Natural killer cell treated with Interleukin-12 subunit alpha and Interleukin-12 subunit beta and Interleukin-15 and Interleukin-18, amount 100 ng/mL, for 72 hours (primary cell): ENCODE data around the gene GPAT3. TPM values are rescaled to one million over a fixed set of nuclear protein-coding genes. Genes with fewer than 3 reads are reported as not detected.
A peak's percentile ranks its signal among the peaks of the same experiment; 100 is the strongest.
"Not testable (repeated sequence)": the region's sequence is repeated elsewhere in the genome, so short reads cannot be mapped to it uniquely, and the experiment has no call there.

ENCODE experiments used
- ATAC-seq, 2 donors: fragments of 150-1000 bp; cut with Tn5 transposase in 1 of 2; sonication (Bioruptor Pico), chemical (Tn5 transposase) in 1 of 2; 2 replicates each; pipeline ENCODE4 v1.10.0; 2021
- DNase-seq: peaks from one replicate; pipeline ENCODE4 v3.0.0; 2022; ENCODE audit warnings: low spot score
- H3K27ac Mint-ChIP-seq, 2 donors: 1 replicate in 1 of 2; 2 replicates in 1 of 2; pipeline ENCODE4 v1.8.0; 2022; ENCODE audit warnings: mixed read lengths in 2 of 2, mild to moderate bottlenecking in 1 of 2, moderate library complexity in 1 of 2
- H3K27me3 Mint-ChIP-seq, 2 donors: 1 replicate in 1 of 2; 2 replicates in 1 of 2; pipeline ENCODE4 v1.8.0; 2022; ENCODE audit warnings: mixed read lengths in 2 of 2
- H3K36me3 Mint-ChIP-seq: one replicate; pipeline ENCODE4 v1.8.0; 2022; ENCODE audit warnings: mixed read lengths
- H3K4me1 Mint-ChIP-seq, 2 donors: 1 replicate in 1 of 2; 2 replicates in 1 of 2; pipeline ENCODE4 v1.8.0; 2022; ENCODE audit warnings: low read depth in 2 of 2, mixed read lengths in 2 of 2, mild to moderate bottlenecking in 1 of 2
- H3K4me3 Mint-ChIP-seq: one replicate; pipeline ENCODE4 v1.8.0; 2022; ENCODE audit warnings: mixed read lengths
- H3K9me3 Mint-ChIP-seq: 2 replicates; pipeline ENCODE4 v1.8.0; 2022; ENCODE audit warnings: mixed read lengths
- total RNA-seq, 2 donors: library from RNA; stranded (reverse); gene quantifications; one replicate each; pipeline ENCODE4 v1.2.3, GENCODE V29; 2022

GPAT3 gene
- total RNA-seq, 2 donors from 2014 or later, result 0.93 to 2.1 TPM

- DNase-seq, result no peak
- Mint-ChIP-seq H3K27me3 (peaks cover 0 to 11% of the 10 kb centered on the region in 2 donors), H3K27ac (peak overlapping the region in 1 of 2 donors; percentile 13), H3K36me3 (no peaks in the 10 kb centered on the region), H3K4me1 (peaks cover 5 to 13% of the 10 kb centered on the region in 2 donors), H3K9me3 (no peaks in the 10 kb centered on the region), H3K4me3 (peak overlapping the region; percentile 42)
- peak in 1 of 2 donors; percentile 43 for ATAC-seq
Observed at GRCh38 chr4:83558680-83559079, 22.8 kb downstream of the GPAT3 start.

GRCh38 chr4:83560523-83560922, 24.6 kb downstream of the GPAT3 start:
- Mint-ChIP-seq H3K9me3 (no peaks in the 10 kb centered on the region), H3K27me3 (peaks cover 0 to 8% of the 10 kb centered on the region in 2 donors), H3K27ac (no peak overlapping the region), H3K4me3 (no peak overlapping the region), H3K36me3 (no peaks in the 10 kb centered on the region), H3K4me1 (peaks cover 5 to 7% of the 10 kb centered on the region in 2 donors)
- no peak for ATAC-seq
- DNase-seq, result no peak

GRCh38 chr4:83561381-83561780, 25.5 kb downstream of the GPAT3 start:
- peak; percentile 61 to 81 for ATAC-seq
- Mint-ChIP-seq H3K27me3 (peaks cover 0 to 8% of the 10 kb centered on the region in 2 donors), H3K4me3 (no peak overlapping the region), H3K27ac (no peak overlapping the region), H3K36me3 (no peaks in the 10 kb centered on the region), H3K4me1 (peaks cover 5 to 7% of the 10 kb centered on the region in 2 donors), H3K9me3 (no peaks in the 10 kb centered on the region)
- DNase-seq, result no peak

GRCh38 chr4:83563998-83564397, 28.1 kb downstream of the GPAT3 start:
- DNase-seq (no peak), ATAC-seq (no peak)
- H3K4me1 Mint-ChIP-seq, result no peaks in the 10 kb centered on the region
- no peaks in the 10 kb centered on the region for H3K36me3 Mint-ChIP-seq
- no peak overlapping the region for H3K4me3 Mint-ChIP-seq
- no peaks in the 10 kb centered on the region for H3K9me3 Mint-ChIP-seq
- H3K27me3 Mint-ChIP-seq, result peaks cover 2 to 6% of the 10 kb centered on the region in 2 donors
- H3K27ac Mint-ChIP-seq, result no peak overlapping the region

- Mint-ChIP-seq H3K4me3 (no peak overlapping the region), H3K27me3 (peaks cover 0 to 6% of the 10 kb centered on the region in 2 donors), H3K9me3 (no peaks in the 10 kb centered on the region), H3K27ac (no peak overlapping the region), H3K4me1 (no peaks in the 10 kb centered on the region), H3K36me3 (no peaks in the 10 kb centered on the region)
- ATAC-seq, result no peak
- DNase-seq, result no peak
Observed at GRCh38 chr4:83568062-83568461, 32.2 kb downstream of the GPAT3 start.

GRCh38 chr4:83569429-83569828, 33.5 kb downstream of the GPAT3 start:
- Mint-ChIP-seq H3K36me3 (no peaks in the 10 kb centered on the region), H3K27ac (no peak overlapping the region), H3K4me1 (no peaks in the 10 kb centered on the region), H3K27me3 (peaks cover 0 to 6% of the 10 kb centered on the region in 2 donors), H3K9me3 (no peaks in the 10 kb centered on the region), H3K4me3 (no peak overlapping the region)
- DNase-seq (no peak), ATAC-seq (no peak)

GRCh38 chr4:83569987-83570386, 34.1 kb downstream of the GPAT3 start:
- H3K4me1 Mint-ChIP-seq, result no peaks in the 10 kb centered on the region
- no peak overlapping the region for H3K27ac Mint-ChIP-seq
- ATAC-seq, result no peak
- no peaks in the 10 kb centered on the region for H3K9me3 Mint-ChIP-seq
- no peak overlapping the region for H3K4me3 Mint-ChIP-seq
- peaks cover 0 to 6% of the 10 kb centered on the region in 2 donors for H3K27me3 Mint-ChIP-seq
- no peaks in the 10 kb centered on the region for H3K36me3 Mint-ChIP-seq
- no peak for DNase-seq

GRCh38 chr4:83572848-83573247, 36.9 kb downstream of the GPAT3 start:
- Mint-ChIP-seq H3K4me1 (no peaks in the 10 kb centered on the region), H3K27me3 (no peaks in the 10 kb centered on the region), H3K36me3 (no peaks in the 10 kb centered on the region), H3K27ac (no peak overlapping the region), H3K9me3 (no peaks in the 10 kb centered on the region), H3K4me3 (no peak overlapping the region)
- ATAC-seq, result no peak
- DNase-seq, result no peak

GRCh38 chr4:83574247-83574646, 38.3 kb downstream of the GPAT3 start:
- no peaks in the 10 kb centered on the region for H3K36me3 Mint-ChIP-seq
- DNase-seq, result no peak
- H3K27ac Mint-ChIP-seq, result no peak overlapping the region
- no peak for ATAC-seq
- H3K27me3 Mint-ChIP-seq, result peaks cover 1 to 2% of the 10 kb centered on the region in 2 donors
- H3K9me3 Mint-ChIP-seq, result no peaks in the 10 kb centered on the region
- H3K4me3 Mint-ChIP-seq, result no peak overlapping the region
- no peaks in the 10 kb centered on the region for H3K4me1 Mint-ChIP-seq

- not testable (repeated sequence) for ATAC-seq, H3K4me1 Mint-ChIP-seq, H3K36me3 Mint-ChIP-seq, H3K9me3 Mint-ChIP-seq, DNase-seq, H3K4me3 Mint-ChIP-seq, H3K27ac Mint-ChIP-seq, H3K27me3 Mint-ChIP-seq
Observed at GRCh38 chr4:83576237-83576636, 40.3 kb downstream of the GPAT3 start.

- Mint-ChIP-seq H3K4me1 (peaks cover 0 to 5% of the 10 kb centered on the region in 2 donors), H3K4me3 (no peak overlapping the region), H3K9me3 (no peaks in the 10 kb centered on the region), H3K36me3 (no peaks in the 10 kb centered on the region), H3K27ac (no peak overlapping the region), H3K27me3 (peaks cover 8 to 9% of the 10 kb centered on the region in 2 donors)
- DNase-seq (no peak), ATAC-seq (no peak)
Observed at GRCh38 chr4:83581411-83582288, 45.7 kb downstream of the GPAT3 start.

GRCh38 chr4:83582289-83582785, 46.4 kb downstream of the GPAT3 start:
- H3K36me3 Mint-ChIP-seq, result no peaks in the 10 kb centered on the region
- DNase-seq, result no peak
- peaks cover 0 to 5% of the 10 kb centered on the region in 2 donors for H3K4me1 Mint-ChIP-seq
- peaks cover 8 to 9% of the 10 kb centered on the region in 2 donors for H3K27me3 Mint-ChIP-seq
- ATAC-seq, result no peak
- no peaks in the 10 kb centered on the region for H3K9me3 Mint-ChIP-seq
- H3K27ac Mint-ChIP-seq, result no peak overlapping the region
- H3K4me3 Mint-ChIP-seq, result no peak overlapping the region

GRCh38 chr4:83585982-83586508, 50.1 kb downstream of the GPAT3 start:
- Mint-ChIP-seq H3K4me1 (peaks cover 0 to 5% of the 10 kb centered on the region in 2 donors), H3K36me3 (no peaks in the 10 kb centered on the region), H3K27ac (no peak overlapping the region), H3K27me3 (peaks cover 0 to 4% of the 10 kb centered on the region in 2 donors), H3K9me3 (no peaks in the 10 kb centered on the region), H3K4me3 (no peak overlapping the region)
- DNase-seq, result no peak
- no peak for ATAC-seq

- H3K27me3 Mint-ChIP-seq, result peaks cover 0 to 7% of the 10 kb centered on the region in 2 donors
- no peak overlapping the region for H3K4me3 Mint-ChIP-seq
- no peaks in the 10 kb centered on the region for H3K36me3 Mint-ChIP-seq
- H3K9me3 Mint-ChIP-seq, result peaks cover 4% of the 10 kb centered on the region
- DNase-seq (no peak), ATAC-seq (no peak)
- no peak overlapping the region for H3K27ac Mint-ChIP-seq
- no peaks in the 10 kb centered on the region for H3K4me1 Mint-ChIP-seq
Observed at GRCh38 chr4:83589279-83589678, 53.4 kb downstream of the GPAT3 start.
